ENCODE data around the gene DNAJC18.

- TF ChIP-seq CTCF (IDR thresholded peaks at IDR 0.05) = no peak
- TF ChIP-seq POLR2AphosphoS5 (IDR thresholded peaks at IDR 0.05) = no peak
These were observed 9.3 kb downstream of the DNAJC18 start for GRCh38 chr5:139430015-139430414.
